SU-DHL-6 (cell line): ENCODE data around the gene SLC30A4.

Experiments
- H2AFZ ChIP-seq: fragments of 200-600 bp; sonication (generic); 2 replicates; pipeline ENCODE4 v1.6.1; 2014; ENCODE audit warnings: low read depth, mild to moderate bottlenecking, moderate library complexity, mixed read lengths, antibody characterized with exemption, low read length; ENCODE audit not compliant: severe bottlenecking
- H3F3A ChIP-seq: fragments of 200-600 bp; shearing (Covaris generic); 2 replicates; pipeline ENCODE4 v1.6.0; 2016; ENCODE audit warnings: antibody characterized with exemption, mild to moderate bottlenecking; ENCODE audit not compliant: insufficient read depth
- H3K27ac ChIP-seq: fragments of 200-600 bp; sonication (generic); 2 replicates; pipeline ENCODE4 v1.5.1; 2016; ENCODE audit warnings: low read depth, mild to moderate bottlenecking, low read length, moderate library complexity, mixed read lengths
- H3K27me3 ChIP-seq: fragments of 200-600 bp; sonication (generic), shearing (Covaris generic); 2 replicates; pipeline ENCODE4 v1.6.0; 2014; ENCODE audit warnings: mild to moderate bottlenecking, low read length
- H3K36me3 ChIP-seq: fragments of 200-600 bp; sonication (generic); 2 replicates; pipeline ENCODE4 v1.6.1; 2014; ENCODE audit warnings: mild to moderate bottlenecking, low read length, mixed read lengths
- H3K4me2 ChIP-seq: fragments of 300-600, 200-600 bp; shearing (Covaris generic), sonication (generic); 2 replicates; pipeline ENCODE4 v1.6.0; 2014; ENCODE audit warnings: low read length, low read depth, mild to moderate bottlenecking; ENCODE audit not compliant: poor library complexity, severe bottlenecking
- H3K4me3 ChIP-seq: fragments of 200-600 bp; sonication (generic); 2 replicates; pipeline ENCODE4 v1.5.1; 2014; ENCODE audit warnings: antibody characterized with exemption, low read length, mild to moderate bottlenecking, mixed read lengths; ENCODE audit not compliant: insufficient read depth, poor library complexity, severe bottlenecking
- H3K79me2 ChIP-seq: fragments of 200-600 bp; sonication (generic); 2 replicates; pipeline ENCODE4 v1.6.1; 2014; ENCODE audit warnings: mild to moderate bottlenecking, low read length, moderate library complexity; ENCODE audit not compliant: insufficient read depth
- H3K9ac ChIP-seq: fragments of 200-600 bp; sonication (generic); 2 replicates; pipeline ENCODE4 v1.7.0; 2014; ENCODE audit warnings: mild to moderate bottlenecking, low read length
- H3K9me2 ChIP-seq: fragments of 200-600 bp; sonication (generic); replicated peaks from 2 replicates; pipeline ENCODE4 v1.6.1; 2014; ENCODE audit warnings: low read length; ENCODE audit not compliant: insufficient read depth
- H3K9me3 ChIP-seq: fragments of 200-600 bp; sonication (generic); 2 replicates; pipeline ENCODE4 v1.6.1; 2014; ENCODE audit warnings: low read length, mixed read lengths; ENCODE audit not compliant: insufficient read depth
- H4K20me1 ChIP-seq: fragments of 200-600 bp; sonication (generic); 2 replicates; pipeline ENCODE4 v1.6.1; 2014; ENCODE audit warnings: low read depth, mild to moderate bottlenecking, antibody characterized with exemption, low read length, moderate library complexity, mixed read lengths
- EZH2phosphoT487 ChIP-seq: fragments of 200-600 bp; sonication (generic), shearing (Covaris generic); conservative IDR thresholded peaks from 2 replicates; pipeline ENCODE4 v1.6.1; 2018; ENCODE audit warnings: mild to moderate bottlenecking, antibody characterized with exemption, low read length, moderate library complexity, mixed read lengths
- TF ChIP-seq, protein P1 (sequence below): fragments of 200-600 bp; sonication (generic); IDR thresholded peaks from one replicate; pipeline ENCODE4 v1.5.1; 2017; ENCODE audit warnings: antibody characterized with exemption, mild to moderate bottlenecking, low read length, moderate library complexity; ENCODE audit not compliant: insufficient read depth, poor library complexity, severe bottlenecking

Gene SLC30A4

DNA sequence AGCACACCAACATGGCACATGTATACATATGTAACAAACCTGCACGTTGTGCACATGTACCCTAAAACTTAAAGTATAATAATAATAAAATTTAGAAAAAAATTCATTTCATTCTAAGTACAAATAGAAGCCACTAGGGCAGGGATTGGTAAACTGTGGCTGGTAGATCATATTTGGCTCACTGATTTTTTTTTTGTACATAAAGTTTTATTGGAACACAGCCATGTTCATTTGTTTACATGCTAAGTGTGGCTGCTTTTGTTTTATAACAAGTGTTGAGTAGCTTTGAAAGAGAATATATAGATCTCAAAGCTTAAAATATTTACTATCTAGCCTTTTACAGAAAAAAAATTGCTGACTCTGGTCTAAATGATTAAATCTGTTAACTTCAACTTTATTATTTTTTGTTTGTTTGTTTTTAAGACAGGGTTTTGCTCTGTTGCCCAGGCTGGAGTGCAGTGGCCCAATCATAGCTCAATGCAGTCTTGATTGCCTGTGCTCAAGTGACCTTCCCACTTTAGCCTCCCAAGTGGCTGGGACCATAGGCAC lies 32.8 kb downstream of the SLC30A4 start:
- Histone ChIP-seq H3K27ac (no peak overlapping the region), H2AFZ (no peak overlapping the region), H3K36me3 (no peaks in the 10 kb centered on the region), H3K9me2 (no peaks in the 10 kb centered on the region), H3K4me2 (no peak overlapping the region), H3F3A (no peaks in the 10 kb centered on the region), H3K4me3 (no peak overlapping the region), H3K27me3 (no peaks in the 10 kb centered on the region), H3K9ac (no peak overlapping the region), H3K9me3 (no peaks in the 10 kb centered on the region), H4K20me1 (no peaks in the 10 kb centered on the region), H3K79me2 (no peaks in the 10 kb centered on the region)
- TF ChIP-seq EZH2phosphoT487: no peak
- TF ChIP-seq, protein P1, sequence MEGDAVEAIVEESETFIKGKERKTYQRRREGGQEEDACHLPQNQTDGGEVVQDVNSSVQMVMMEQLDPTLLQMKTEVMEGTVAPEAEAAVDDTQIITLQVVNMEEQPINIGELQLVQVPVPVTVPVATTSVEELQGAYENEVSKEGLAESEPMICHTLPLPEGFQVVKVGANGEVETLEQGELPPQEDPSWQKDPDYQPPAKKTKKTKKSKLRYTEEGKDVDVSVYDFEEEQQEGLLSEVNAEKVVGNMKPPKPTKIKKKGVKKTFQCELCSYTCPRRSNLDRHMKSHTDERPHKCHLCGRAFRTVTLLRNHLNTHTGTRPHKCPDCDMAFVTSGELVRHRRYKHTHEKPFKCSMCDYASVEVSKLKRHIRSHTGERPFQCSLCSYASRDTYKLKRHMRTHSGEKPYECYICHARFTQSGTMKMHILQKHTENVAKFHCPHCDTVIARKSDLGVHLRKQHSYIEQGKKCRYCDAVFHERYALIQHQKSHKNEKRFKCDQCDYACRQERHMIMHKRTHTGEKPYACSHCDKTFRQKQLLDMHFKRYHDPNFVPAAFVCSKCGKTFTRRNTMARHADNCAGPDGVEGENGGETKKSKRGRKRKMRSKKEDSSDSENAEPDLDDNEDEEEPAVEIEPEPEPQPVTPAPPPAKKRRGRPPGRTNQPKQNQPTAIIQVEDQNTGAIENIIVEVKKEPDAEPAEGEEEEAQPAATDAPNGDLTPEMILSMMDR: no peak

DNA sequence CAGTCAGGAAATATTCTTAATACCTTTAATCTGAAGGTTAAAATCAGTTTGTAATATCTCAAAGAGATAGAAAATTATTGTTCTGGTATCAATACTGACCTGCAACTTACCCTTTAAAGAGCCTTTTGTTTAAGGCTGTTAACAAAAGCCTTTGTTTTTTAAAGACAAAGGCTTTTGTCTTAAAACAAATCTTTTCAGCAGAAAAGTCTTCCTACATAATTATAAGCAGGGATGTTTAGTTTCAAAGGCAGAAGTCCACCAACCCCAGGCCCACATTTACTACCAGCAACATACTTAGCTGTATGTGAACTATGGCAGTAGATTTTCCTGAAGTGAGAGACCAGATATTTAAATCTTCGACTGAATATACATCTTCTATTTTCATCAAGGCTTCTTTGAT lies 36.2 kb downstream of the SLC30A4 start:
- Histone ChIP-seq H3K9ac (no peak overlapping the region), H3K27ac (no peak overlapping the region), H3K36me3 (no peaks in the 10 kb centered on the region), H4K20me1 (no peaks in the 10 kb centered on the region), H2AFZ (no peak overlapping the region), H3K27me3 (no peaks in the 10 kb centered on the region), H3K9me3 (no peaks in the 10 kb centered on the region), H3K4me2 (no peak overlapping the region), H3K79me2 (no peaks in the 10 kb centered on the region), H3F3A (no peaks in the 10 kb centered on the region), H3K4me3 (no peak overlapping the region), H3K9me2 (no peaks in the 10 kb centered on the region)
- TF ChIP-seq, protein P1: no peak
- no peak for TF ChIP-seq EZH2phosphoT487

DNA sequence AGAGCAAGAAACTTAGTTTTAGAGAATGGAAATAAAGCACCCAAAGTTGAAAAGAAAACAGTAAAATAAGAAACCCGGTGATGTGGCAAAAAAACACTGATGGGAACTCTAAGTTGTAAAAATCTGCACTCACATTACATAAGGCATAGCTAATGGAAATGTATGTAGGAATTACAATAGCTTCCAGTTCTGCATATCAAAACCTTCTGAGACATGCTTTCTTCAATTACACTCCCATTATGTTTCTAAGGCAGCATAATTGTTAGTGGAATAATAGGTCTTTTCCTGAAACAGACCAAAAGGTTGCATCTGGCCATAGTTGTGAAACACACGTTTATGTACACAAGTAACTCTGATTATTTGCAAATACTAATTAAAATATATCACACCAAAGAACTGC lies 41.4 kb downstream of the SLC30A4 start:
- Histone ChIP-seq H3K9ac (no peak overlapping the region), H2AFZ (no peak overlapping the region), H3K9me2 (no peaks in the 10 kb centered on the region), H3K79me2 (no peaks in the 10 kb centered on the region), H3K27me3 (no peaks in the 10 kb centered on the region), H3K9me3 (no peaks in the 10 kb centered on the region), H3K36me3 (no peaks in the 10 kb centered on the region), H4K20me1 (no peaks in the 10 kb centered on the region), H3F3A (no peaks in the 10 kb centered on the region), H3K4me2 (no peak overlapping the region), H3K4me3 (no peak overlapping the region), H3K27ac (no peak overlapping the region)
- TF ChIP-seq EZH2phosphoT487: no peak
- TF ChIP-seq, protein P1: no peak
